ENCODE results near the gene SULT1E1.

The SULT1E1 gene

GRCh38 chr4:69816236-69816635 lies 43.7 kb downstream of the SULT1E1 start:
- H3K4me3 ChIP-seq (replicated peaks; ENCODE audit: low read depth, low read length): no peak overlapping the region
- no peak for TF ChIP-seq CTCF (IDR thresholded peaks at IDR 0.05; ENCODE audit: low read depth, low read length, missing control alignments)
- DNase-seq (ENCODE audit: extremely low read depth, low read depth): no peak

- no peak for DNase-seq (ENCODE audit: extremely low read depth, low read depth)
- TF ChIP-seq CTCF (IDR thresholded peaks at IDR 0.05; ENCODE audit: low read depth, low read length, missing control alignments): no peak
- no peak overlapping the region for H3K4me3 ChIP-seq (replicated peaks; ENCODE audit: low read depth, low read length)
Measured at GRCh38 chr4:69813628-69814027, 46.3 kb downstream of the SULT1E1 start.

- H3K4me3 ChIP-seq (replicated peaks; ENCODE audit: low read depth, low read length): no peak overlapping the region
- DNase-seq (ENCODE audit: extremely low read depth, low read depth): no peak
- TF ChIP-seq CTCF (IDR thresholded peaks at IDR 0.05; ENCODE audit: low read depth, low read length, missing control alignments): no peak
Measured at GRCh38 chr4:69811166-69811565, 48.8 kb downstream of the SULT1E1 start.

GRCh38 chr4:69800599-69800998 lies 59.3 kb downstream of the SULT1E1 start:
- DNase-seq (ENCODE audit: extremely low read depth, low read depth): peak; percentile 16
- TF ChIP-seq CTCF (IDR thresholded peaks at IDR 0.05; ENCODE audit: low read depth, low read length, missing control alignments): no peak
- H3K4me3 ChIP-seq (replicated peaks; ENCODE audit: low read depth, low read length): no peak overlapping the region

GRCh38 chr4:69799337-69799736 lies 60.6 kb downstream of the SULT1E1 start:
- DNase-seq (ENCODE audit: extremely low read depth, low read depth): no peak
- no peak overlapping the region for H3K4me3 ChIP-seq (replicated peaks; ENCODE audit: low read depth, low read length)

GRCh38 chr4:69793732-69794131 lies 66.2 kb downstream of the SULT1E1 start:
- DNase-seq (ENCODE audit: extremely low read depth, low read depth): no peak
- TF ChIP-seq CTCF (IDR thresholded peaks at IDR 0.05; ENCODE audit: low read depth, low read length, missing control alignments): no peak
- H3K4me3 ChIP-seq (replicated peaks; ENCODE audit: low read depth, low read length): no peak overlapping the region

More at GRCh38 chr4:69799337-69799736, 60.6 kb downstream of the SULT1E1 start:
- no peak for TF ChIP-seq CTCF (IDR thresholded peaks at IDR 0.05; ENCODE audit: low read depth, low read length, missing control alignments)
